Measurements from ENCODE around the gene HIKESHI. TPM values are rescaled to one million over a fixed set of nuclear protein-coding genes. Genes with fewer than 3 reads are reported as not detected.

Gene HIKESHI
- total and polyA plus RNA-seq, 2 donors (not counting 1 experiment from before 2014, with no cell fraction given), result 24.4 to 28.0 TPM

GRCh38 chr11:86363424-86363823 is 61.4 kb downstream of the HIKESHI start:
- H3K4me1 ChIP-seq (ENCODE audit: control insufficient read depth in 2 of 2, insufficient read depth in 2 of 2, low read length in 2 of 2), result no peaks in the 10 kb centered on the region
- no peaks in the 10 kb centered on the region for H3K27me3 ChIP-seq (replicated peaks in 1 of 4; ENCODE audit: control extremely low read depth in 1 of 4, control insufficient read depth in 3 of 4, insufficient read depth in 4 of 4, low read length in 3 of 4)
- H3K79me2 ChIP-seq (ENCODE audit: control insufficient read depth, insufficient read depth, low read length), result no peaks in the 10 kb centered on the region
- no peak for ATAC-seq (ENCODE audit: low read depth)
- H3K27me3 Mint-ChIP-seq, result no peaks in the 10 kb centered on the region
- no peak overlapping the region for H3K27ac ChIP-seq (ENCODE audit: low read length in 2 of 2)
- H3K9me3 ChIP-seq (ENCODE audit: control extremely low read depth in 1 of 3, control insufficient read depth in 2 of 3, insufficient read depth in 1 of 3, low read length in 2 of 3), result peaks cover 0 to 2% (median 0%) of the 10 kb centered on the region in 3 donors
- H3K27ac Mint-ChIP-seq, result no peak overlapping the region
- no peak overlapping the region for H3K9ac ChIP-seq (ENCODE audit: low read length)
- ChIA-PET CTCF (no interaction called here), POLR2A (no interaction called here)
- no peaks in the 10 kb centered on the region for H4K20me1 ChIP-seq (ENCODE audit: control insufficient read depth, insufficient read depth, low read length, poor library complexity, severe bottlenecking)
- intact Hi-C loops (cut with micrococcal nuclease), result no loop called here
- no peak overlapping the region for H3K4me2 ChIP-seq (replicated peaks; ENCODE audit: low read depth, low read length, poor library complexity, severe bottlenecking)
- H3K4me3 Mint-ChIP-seq, result no peak overlapping the region
- no CpG with 5 or more reads among the region's 1 CpG for WGBS (ENCODE audit: insufficient coverage)
- no peak overlapping the region for H3K4me3 ChIP-seq (ENCODE audit: control extremely low read depth in 1 of 5, extremely low read depth in 1 of 5, insufficient read depth in 1 of 5, low read depth in 2 of 5, low read length in 4 of 5)
- H3K4me1 Mint-ChIP-seq, result no peaks in the 10 kb centered on the region
- H3K36me3 ChIP-seq (replicated peaks in 1 of 2; ENCODE audit: control extremely low read depth in 1 of 2, control insufficient read depth in 1 of 2, extremely low read depth in 1 of 2, insufficient read depth in 2 of 2, low read length in 1 of 2), result no peaks in the 10 kb centered on the region
- TF ChIP-seq CTCF (IDR thresholded peaks at IDR 0.05), result no peak
- TF ChIP-seq EZH2 (IDR thresholded peaks at IDR 0.05; ENCODE audit: borderline replicate concordance, insufficient read depth, low read depth, low read length, poor library complexity, severe bottlenecking), result no peak
- no peak overlapping the region for H2AFZ ChIP-seq (ENCODE audit: insufficient read depth, low read depth, low read length, poor library complexity, severe bottlenecking)
- H3K9me3 Mint-ChIP-seq (ENCODE audit: insufficient read depth), result no peaks in the 10 kb centered on the region
- DNase-seq, result no peak

GRCh38 chr11:86365546-86365945 is 63.5 kb downstream of the HIKESHI start:
- CTCF ChIA-PET, result no interaction called here
- no peak overlapping the region for H3K27ac Mint-ChIP-seq

More at GRCh38 chr11:86365546-86365945, 63.5 kb downstream of the HIKESHI start:
- Histone ChIP-seq H3K4me2 (replicated peaks; ENCODE audit: low read depth, low read length, poor library complexity, severe bottlenecking) (no peak overlapping the region), H2AFZ (ENCODE audit: insufficient read depth, low read depth, low read length, poor library complexity, severe bottlenecking) (no peak overlapping the region), H3K27ac (ENCODE audit: low read length in 2 of 2) (no peak overlapping the region), H3K79me2 (ENCODE audit: control insufficient read depth, insufficient read depth, low read length) (no peaks in the 10 kb centered on the region), H3K4me3 (ENCODE audit: control extremely low read depth in 1 of 5, extremely low read depth in 1 of 5, insufficient read depth in 1 of 5, low read depth in 2 of 5, low read length in 4 of 5) (no peak overlapping the region), H3K9ac (ENCODE audit: low read length) (no peak overlapping the region), H3K9me3 (ENCODE audit: control extremely low read depth in 1 of 3, control insufficient read depth in 2 of 3, insufficient read depth in 1 of 3, low read length in 2 of 3) (peaks cover 0 to 6% (median 0%) of the 10 kb centered on the region in 3 donors), H3K27me3 (replicated peaks in 1 of 4; ENCODE audit: control extremely low read depth in 1 of 4, control insufficient read depth in 3 of 4, insufficient read depth in 4 of 4, low read length in 3 of 4) (no peaks in the 10 kb centered on the region), H4K20me1 (ENCODE audit: control insufficient read depth, insufficient read depth, low read length, poor library complexity, severe bottlenecking) (no peaks in the 10 kb centered on the region), H3K36me3 (replicated peaks in 1 of 2; ENCODE audit: control extremely low read depth in 1 of 2, control insufficient read depth in 1 of 2, extremely low read depth in 1 of 2, insufficient read depth in 2 of 2, low read length in 1 of 2) (no peaks in the 10 kb centered on the region), H3K4me1 (ENCODE audit: control insufficient read depth in 2 of 2, insufficient read depth in 2 of 2, low read length in 2 of 2) (no peaks in the 10 kb centered on the region)
- DNase-seq (no peak), ATAC-seq (ENCODE audit: low read depth) (no peak)
- no peaks in the 10 kb centered on the region for H3K9me3 Mint-ChIP-seq (ENCODE audit: insufficient read depth)
- H3K27me3 Mint-ChIP-seq, result no peaks in the 10 kb centered on the region
- intact Hi-C loops (cut with micrococcal nuclease), result no loop called here
- no peaks in the 10 kb centered on the region for H3K4me1 Mint-ChIP-seq
- H3K4me3 Mint-ChIP-seq, result no peak overlapping the region
- TF ChIP-seq EZH2 (IDR thresholded peaks at IDR 0.05; ENCODE audit: borderline replicate concordance, insufficient read depth, low read depth, low read length, poor library complexity, severe bottlenecking) (no peak), CTCF (IDR thresholded peaks at IDR 0.05) (no peak)
- no CpG with 5 or more reads among the region's 2 CpGs for WGBS (ENCODE audit: insufficient coverage)
- POLR2A ChIA-PET, result no interaction called here

Data from B cell (primary cell).